Neuron (in vitro differentiated cells): Measurements from ENCODE around the gene COL5A1.

Experiments used
- H2AFZ ChIP-seq: one replicate; pipeline ENCODE4 v1.6.1; 2013; ENCODE audit warnings: low read depth, mild to moderate bottlenecking, inconsistent platforms, low read length, moderate library complexity
- H3K27me3 ChIP-seq: one replicate; pipeline ENCODE4 v1.6.1; 2013; ENCODE audit warnings: low read length; ENCODE audit not compliant: insufficient read depth
- H3K36me3 ChIP-seq: one replicate; pipeline ENCODE4 v1.6.1; 2013; ENCODE audit warnings: low read length; ENCODE audit not compliant: insufficient read depth
- H3K4me1 ChIP-seq: one replicate; pipeline ENCODE4 v1.6.1; 2013; ENCODE audit warnings: low read length; ENCODE audit not compliant: insufficient read depth
- H3K4me3 ChIP-seq: 2 replicates; pipeline ENCODE4 v1.5.1; 2013; ENCODE audit warnings: mild to moderate bottlenecking, low read length, moderate library complexity
- H3K9me3 ChIP-seq: one replicate; pipeline ENCODE4 v1.6.1; 2013; ENCODE audit warnings: low read length

Gene COL5A1

GRCh38 chr9:134688231-134688630, 46.6 kb downstream of the COL5A1 start:
- Histone ChIP-seq H3K4me1 (no peaks in the 10 kb centered on the region), H2AFZ (no peak overlapping the region), H3K36me3 (no peaks in the 10 kb centered on the region), H3K4me3 (no peak overlapping the region), H3K9me3 (no peaks in the 10 kb centered on the region), H3K27me3 (no peaks in the 10 kb centered on the region)

DNA sequence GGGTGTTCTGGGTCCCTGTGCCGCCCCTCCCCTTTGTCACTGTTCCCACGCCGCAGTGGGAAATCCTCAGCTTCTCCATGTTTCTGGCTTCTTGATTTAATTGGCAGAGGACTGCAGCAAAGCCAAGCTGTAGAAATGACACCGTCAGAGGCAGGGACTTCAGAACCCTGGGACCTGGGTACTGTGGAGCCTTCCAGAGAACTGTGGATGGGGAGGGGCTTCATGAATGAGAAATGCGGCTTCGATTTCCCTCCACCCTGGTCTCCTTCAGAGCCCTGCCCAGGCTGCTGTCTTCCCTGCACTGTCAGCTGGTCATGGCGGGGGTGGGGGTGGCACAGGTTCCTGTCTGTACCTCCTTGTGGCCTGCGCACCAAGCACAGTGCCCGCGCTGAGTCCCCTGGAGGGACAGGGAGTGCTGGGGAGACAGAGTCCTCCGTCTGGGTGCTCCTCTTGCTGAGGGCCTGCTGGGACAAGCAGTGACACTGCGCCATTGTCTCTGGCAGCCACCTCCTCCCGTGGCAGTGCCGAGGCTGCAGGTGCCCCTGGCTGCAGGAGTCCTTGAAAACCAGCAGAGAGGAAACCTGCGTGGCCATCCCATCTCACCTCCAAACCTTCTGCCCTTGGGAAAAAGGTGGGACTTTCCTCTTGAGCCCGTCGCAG, 47.2 kb downstream of the COL5A1 start:
- Histone ChIP-seq H3K4me3 (no peak overlapping the region), H3K4me1 (no peaks in the 10 kb centered on the region), H3K27me3 (no peaks in the 10 kb centered on the region), H3K9me3 (no peaks in the 10 kb centered on the region), H3K36me3 (no peaks in the 10 kb centered on the region), H2AFZ (no peak overlapping the region)

DNA sequence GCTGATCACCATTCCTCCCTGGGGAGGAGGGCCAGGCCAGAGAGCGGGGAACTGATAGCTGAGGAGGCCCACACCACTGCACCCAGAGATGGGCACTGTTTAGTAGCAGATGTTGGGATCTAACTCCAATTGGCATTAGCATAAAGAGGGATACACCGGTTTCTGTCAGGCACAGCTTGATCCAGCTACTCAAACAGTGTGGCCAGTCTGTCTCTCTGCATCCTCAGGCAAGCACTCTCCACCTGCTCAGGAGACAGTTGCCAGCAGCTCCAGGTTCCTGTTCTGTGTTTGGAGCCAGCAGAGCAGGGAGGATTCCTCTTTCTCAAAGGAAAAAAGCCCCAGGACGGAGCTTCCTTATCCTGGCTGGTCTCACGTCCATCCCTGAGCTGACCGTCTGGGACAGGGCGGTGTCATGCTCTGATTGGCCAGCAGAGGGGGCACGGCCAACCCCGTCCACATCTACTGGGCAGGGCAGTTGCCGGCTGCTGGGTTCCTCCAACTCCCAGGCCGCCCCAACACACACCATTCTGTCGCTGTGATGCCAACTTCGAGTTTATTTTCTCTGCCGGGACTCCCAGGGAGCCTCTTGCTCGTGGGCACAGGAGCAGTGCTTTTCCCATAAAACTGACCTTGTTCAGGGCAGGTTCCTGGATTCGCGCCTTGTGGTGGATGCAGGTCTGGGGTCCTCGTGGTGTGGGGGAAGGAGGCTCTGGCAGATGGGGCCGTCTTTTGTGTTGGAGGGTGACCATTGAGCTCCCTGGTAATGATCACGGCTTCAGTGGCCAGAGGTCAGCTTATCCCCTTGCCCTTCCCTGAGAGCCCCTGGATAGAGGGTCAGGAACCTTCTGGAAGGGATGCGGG, 47.9 kb downstream of the COL5A1 start:
- Histone ChIP-seq H3K4me3 (no peak overlapping the region), H3K36me3 (no peaks in the 10 kb centered on the region), H2AFZ (no peak overlapping the region), H3K27me3 (no peaks in the 10 kb centered on the region), H3K9me3 (no peaks in the 10 kb centered on the region), H3K4me1 (no peaks in the 10 kb centered on the region)

- H3K27me3 ChIP-seq = no peaks in the 10 kb centered on the region
- no peaks in the 10 kb centered on the region for H3K9me3 ChIP-seq
- H2AFZ ChIP-seq = no peak overlapping the region
- no peaks in the 10 kb centered on the region for H3K36me3 ChIP-seq
- no peak overlapping the region for H3K4me3 ChIP-seq
- no peaks in the 10 kb centered on the region for H3K4me1 ChIP-seq
Observed at GRCh38 chr9:134690301-134690751, 48.7 kb downstream of the COL5A1 start.

- H2AFZ ChIP-seq = no peak overlapping the region
- H3K4me1 ChIP-seq = no peaks in the 10 kb centered on the region
- H3K4me3 ChIP-seq = no peak overlapping the region
- no peaks in the 10 kb centered on the region for H3K9me3 ChIP-seq
- no peaks in the 10 kb centered on the region for H3K27me3 ChIP-seq
- no peaks in the 10 kb centered on the region for H3K36me3 ChIP-seq
Observed at GRCh38 chr9:134690946-134691694, 49.5 kb downstream of the COL5A1 start.

DNA sequence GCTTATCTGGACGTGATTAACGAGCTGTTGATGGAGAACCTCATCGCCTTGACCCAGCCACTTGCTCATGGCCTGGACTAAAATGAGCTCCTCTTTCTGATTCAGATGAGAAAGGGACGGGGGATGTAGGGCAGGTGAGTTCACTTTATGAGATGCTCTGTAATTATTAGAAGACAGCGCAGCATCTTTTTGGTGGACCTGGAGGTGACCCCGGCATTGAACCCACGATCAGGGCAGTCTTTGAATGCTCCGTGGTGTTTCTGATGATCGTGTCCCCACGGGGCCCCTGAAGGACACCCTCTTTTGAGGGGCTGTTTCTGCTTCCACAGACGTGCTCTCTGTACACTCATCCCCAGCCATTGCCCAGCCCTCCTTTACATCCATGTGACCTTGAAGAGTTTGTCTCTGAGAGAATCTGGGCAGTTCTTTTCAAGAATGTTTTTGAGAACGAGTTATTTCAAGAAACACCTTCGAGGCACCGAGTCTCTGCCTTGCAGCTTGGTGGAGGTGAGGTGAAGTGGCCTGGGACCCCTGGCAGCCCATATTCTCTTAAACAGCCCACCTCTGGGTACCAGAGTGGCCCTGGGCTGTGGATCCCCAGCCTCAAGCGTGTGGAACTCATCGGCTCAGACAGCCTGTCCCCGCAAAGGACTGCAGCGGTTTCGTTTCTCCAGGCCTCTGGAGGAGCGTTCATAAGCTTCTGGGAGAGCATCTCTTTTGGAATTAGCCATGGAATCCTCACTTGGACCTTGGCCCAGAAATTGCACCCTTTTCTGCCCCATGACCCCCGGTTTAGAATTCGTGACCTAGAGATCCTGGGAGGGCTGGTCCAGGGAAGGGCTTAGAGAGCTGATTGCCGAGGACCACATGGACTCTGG, 50.3 kb downstream of the COL5A1 start:
- Histone ChIP-seq H3K4me3 (no peak overlapping the region), H3K36me3 (no peaks in the 10 kb centered on the region)

GRCh38 chr9:134692573-134692860, 50.9 kb downstream of the COL5A1 start:
- Histone ChIP-seq H3K4me3 (no peak overlapping the region), H3K36me3 (no peaks in the 10 kb centered on the region), H3K27me3 (no peaks in the 10 kb centered on the region), H2AFZ (no peak overlapping the region), H3K4me1 (no peaks in the 10 kb centered on the region), H3K9me3 (no peaks in the 10 kb centered on the region)

More for the DNA sequence above, 50.3 kb downstream of the COL5A1 start:
- H3K27me3 ChIP-seq = no peaks in the 10 kb centered on the region
- H3K4me1 ChIP-seq = no peaks in the 10 kb centered on the region
- no peaks in the 10 kb centered on the region for H3K9me3 ChIP-seq
- no peak overlapping the region for H2AFZ ChIP-seq

DNA sequence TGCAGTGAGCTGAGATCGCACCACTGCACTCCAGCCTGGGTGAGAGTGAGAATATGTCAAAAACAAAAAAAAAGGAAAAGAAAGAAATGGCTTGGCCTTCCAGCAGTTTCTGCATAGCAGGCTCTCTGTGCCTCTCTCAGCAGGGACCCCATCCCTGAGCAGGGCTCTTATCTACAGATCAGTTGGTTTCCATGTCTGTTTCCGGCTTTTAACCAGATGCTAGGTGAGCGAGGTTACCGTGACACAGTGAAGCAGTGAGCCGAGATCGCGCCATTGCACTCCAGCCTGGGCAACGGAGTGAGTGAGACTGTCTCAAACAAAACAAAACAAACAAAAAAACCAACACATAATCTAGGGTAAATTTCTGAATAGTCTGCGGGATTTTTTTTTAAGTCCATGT, 51.4 kb downstream of the COL5A1 start:
- Histone ChIP-seq H3K4me3 (no peak overlapping the region), H3K9me3 (no peaks in the 10 kb centered on the region), H3K36me3 (no peaks in the 10 kb centered on the region), H3K4me1 (no peaks in the 10 kb centered on the region), H3K27me3 (no peaks in the 10 kb centered on the region), H2AFZ (no peak overlapping the region)

GRCh38 chr9:134693641-134694367, 52.2 kb downstream of the COL5A1 start:
- Histone ChIP-seq H3K4me1 (no peaks in the 10 kb centered on the region), H3K9me3 (no peaks in the 10 kb centered on the region), H3K27me3 (no peaks in the 10 kb centered on the region), H3K4me3 (no peak overlapping the region), H3K36me3 (no peaks in the 10 kb centered on the region), H2AFZ (no peak overlapping the region)

- Histone ChIP-seq H3K27me3 (no peaks in the 10 kb centered on the region), H3K9me3 (no peaks in the 10 kb centered on the region), H3K4me3 (no peak overlapping the region), H2AFZ (no peak overlapping the region), H3K4me1 (no peaks in the 10 kb centered on the region), H3K36me3 (no peaks in the 10 kb centered on the region)
Observed at GRCh38 chr9:134694368-134694665, 52.7 kb downstream of the COL5A1 start.

DNA sequence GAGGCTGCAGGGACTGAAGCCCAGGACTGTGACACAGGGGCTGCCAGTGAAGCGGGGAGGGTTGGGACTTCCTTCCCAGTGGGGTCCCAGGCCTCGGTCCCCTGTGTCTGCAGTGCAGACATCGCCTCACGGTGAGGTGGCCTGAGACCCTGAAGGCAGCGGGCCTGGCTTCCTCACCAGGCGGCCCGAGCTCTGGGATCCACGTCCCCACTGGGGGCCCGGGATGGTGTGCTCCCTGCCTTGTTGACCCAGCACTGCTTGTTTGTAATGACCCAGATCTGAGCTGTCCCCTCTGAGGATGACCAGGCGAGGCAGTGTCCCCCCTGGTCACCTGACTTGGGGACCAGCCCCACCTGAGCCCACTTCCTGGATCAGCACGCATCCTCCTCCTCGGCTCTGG, 53.1 kb downstream of the COL5A1 start:
- no peaks in the 10 kb centered on the region for H3K36me3 ChIP-seq

DNA sequence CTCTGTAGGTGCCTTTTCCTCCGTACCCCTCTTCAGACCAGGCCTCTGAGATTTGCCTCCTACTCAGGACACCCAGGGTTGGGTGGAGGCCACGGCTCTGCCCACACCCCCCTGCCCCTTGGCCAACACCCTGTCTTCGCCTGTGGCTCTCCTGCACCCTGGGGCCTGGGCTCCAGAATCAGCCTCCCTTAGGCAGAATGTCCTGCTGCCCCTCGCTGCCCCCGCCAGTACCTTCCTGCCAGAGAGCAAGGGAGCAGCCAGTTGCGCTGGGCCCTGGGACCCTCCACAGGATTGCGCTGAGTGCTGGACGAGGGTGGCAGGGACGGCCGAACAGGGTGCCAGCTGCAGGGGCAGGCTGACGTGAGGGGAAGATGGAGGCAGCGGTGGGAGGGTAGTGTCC, 53.5 kb downstream of the COL5A1 start:
- Histone ChIP-seq H2AFZ (no peak overlapping the region), H3K9me3 (no peaks in the 10 kb centered on the region), H3K36me3 (no peaks in the 10 kb centered on the region), H3K27me3 (no peaks in the 10 kb centered on the region), H3K4me3 (no peak overlapping the region), H3K4me1 (no peaks in the 10 kb centered on the region)

More for the DNA sequence above, 53.1 kb downstream of the COL5A1 start:
- Histone ChIP-seq H3K4me3 (no peak overlapping the region), H3K27me3 (no peaks in the 10 kb centered on the region), H2AFZ (no peak overlapping the region), H3K9me3 (no peaks in the 10 kb centered on the region), H3K4me1 (no peaks in the 10 kb centered on the region)
